ENCODE data around the gene RPL19. TPM values are rescaled to one million over a fixed set of nuclear protein-coding genes. Genes with fewer than 3 reads are reported as not detected.

Gene RPL19
- total RNA-seq, 8 experiments from 2014 or later = 2,038 to 3,335 (median 2,760) TPM

- ATAC-seq (replicated peaks in 6 of 8) = peak; percentile 55 to 90 (median 83)
- in situ Hi-C loops (cut with MboI; ENCODE audit: low pct_unique_long_range_greater_than_20kb in 2 of 9, low sequenced_read_pairs in 9 of 9, unreplicated experiment in 9 of 9) = loop anchor here in 1 of 9 experiments (25.0 kb wide), 1 partner anchor 245 kb away; no protein-coding TSS in a partner anchor
- H3K27ac ChIP-seq = peak overlapping the region; percentile 64 to 70
Measured at GRCh38 chr17:39231591-39232551, 31.8 kb downstream of the RPL19 start.

GRCh38 chr17:39235555-39236449, 35.7 kb downstream of the RPL19 start:
- Histone ChIP-seq H3K27ac (no peak overlapping the region), H3K4me1 (replicated peaks in 1 of 2) (peaks cover 16% of the 10 kb centered on the region in 2 donors), H3K4me3 (no peak overlapping the region)
- ATAC-seq (replicated peaks in 6 of 8) = peak in 4 of 8 experiments; percentile 11 to 86 (median 70)
- WGBS, 10 experiments = 8 to 70% (median 27%) methylated on average over 2 to 12 of the region's 18 CpGs
- in situ Hi-C loops (cut with MboI; ENCODE audit: low pct_unique_long_range_greater_than_20kb in 2 of 9, low sequenced_read_pairs in 9 of 9, unreplicated experiment in 9 of 9) = loop anchor here in 1 of 9 experiments (25.0 kb wide), 1 partner anchor 249 kb away; no protein-coding TSS in a partner anchor

More at GRCh38 chr17:39231591-39232551, 31.8 kb downstream of the RPL19 start:
- Histone ChIP-seq H3K4me1 (replicated peaks in 1 of 2) (peaks cover 19 to 26% of the 10 kb centered on the region in 2 donors), H3K4me3 (peak overlapping the region in 1 of 5 donors; percentile 0)
- WGBS, 10 experiments = 0 to 100% (median 7%) methylated on average over 1 to 9 of the region's 22 CpGs; no CpG with 5 or more reads in 4 of the 10 experiments

GRCh38 chr17:39236450-39236927, 36.4 kb downstream of the RPL19 start:
- in situ Hi-C loops (cut with MboI; ENCODE audit: low pct_unique_long_range_greater_than_20kb in 2 of 9, low sequenced_read_pairs in 9 of 9, unreplicated experiment in 9 of 9) = loop anchor here in 1 of 9 experiments (25.0 kb wide), 1 partner anchor 249 kb away; no protein-coding TSS in a partner anchor
- Histone ChIP-seq H3K4me3 (no peak overlapping the region), H3K4me1 (replicated peaks in 1 of 2) (peaks cover 9% of the 10 kb centered on the region in 2 donors), H3K27ac (no peak overlapping the region)
- ATAC-seq (replicated peaks in 6 of 8) = no peak
- WGBS, 10 experiments = 40 to 60% methylated on average over 1 to 2 of the region's 5 CpGs; no CpG with 5 or more reads in 8 of the 10 experiments

GRCh38 chr17:39236981-39237441, 36.9 kb downstream of the RPL19 start:
- in situ Hi-C loops (cut with MboI; ENCODE audit: low pct_unique_long_range_greater_than_20kb in 2 of 9, low sequenced_read_pairs in 9 of 9, unreplicated experiment in 9 of 9) = loop anchor here in 1 of 9 experiments (25.0 kb wide), 1 partner anchor 250 kb away; no protein-coding TSS in a partner anchor
- ATAC-seq (replicated peaks in 6 of 8) = peak in 2 of 8 experiments; percentile 6 to 7
- Histone ChIP-seq H3K4me1 (replicated peaks in 1 of 2) (peaks cover 4% of the 10 kb centered on the region in 2 donors), H3K27ac (no peak overlapping the region), H3K4me3 (no peak overlapping the region)
- WGBS, 10 experiments = 77% methylated on average over 4 of the region's 6 CpGs; no CpG with 5 or more reads in 9 of the 10 experiments

GRCh38 chr17:39237586-39237985, 37.5 kb downstream of the RPL19 start:
- Histone ChIP-seq H3K4me3 (no peak overlapping the region), H3K4me1 (replicated peaks in 1 of 2) (no peaks in the 10 kb centered on the region), H3K27ac (no peak overlapping the region)
- peak in 2 of 8 experiments; percentile 13 to 16 for ATAC-seq (replicated peaks in 6 of 8)
- in situ Hi-C loops (cut with MboI; ENCODE audit: low pct_unique_long_range_greater_than_20kb in 2 of 9, low sequenced_read_pairs in 9 of 9, unreplicated experiment in 9 of 9) = loop anchor here in 1 of 9 experiments (25.0 kb wide), 1 partner anchor 250 kb away; no protein-coding TSS in a partner anchor
- WGBS, 10 experiments = 70 to 86% (median 77%) methylated on average over 1 to 4 of the region's 7 CpGs; no CpG with 5 or more reads in 6 of the 10 experiments

- ATAC-seq (replicated peaks in 6 of 8) = no peak
Measured at GRCh38 chr17:39238311-39238972, 38.4 kb downstream of the RPL19 start.

GRCh38 chr17:39239640-39240314, 39.7 kb downstream of the RPL19 start:
- H3K4me1 ChIP-seq (replicated peaks in 1 of 2) = peaks cover 4 to 8% of the 10 kb centered on the region in 2 donors
- ATAC-seq (replicated peaks in 6 of 8) = peak in 7 of 8 experiments; percentile 8 to 57 (median 36)
- in situ Hi-C loops (cut with MboI; ENCODE audit: low pct_unique_long_range_greater_than_20kb in 2 of 9, low sequenced_read_pairs in 9 of 9, unreplicated experiment in 9 of 9) = loop anchor here in 3 of 9 experiments (10.0 to 25.0 kb wide), 2 partner anchors 252 to 255 kb away; no protein-coding TSS in a partner anchor
- no peak overlapping the region for H3K27ac ChIP-seq
- 0 to 67% (median 14%) methylated on average over 1 to 2 of the region's 16 CpGs; no CpG with 5 or more reads in 4 of the 10 experiments for WGBS, 10 experiments
- H3K4me3 ChIP-seq = no peak overlapping the region

More at GRCh38 chr17:39238311-39238972, 38.4 kb downstream of the RPL19 start:
- WGBS, 10 experiments = 24 to 88% (median 56%) methylated on average over 3 to 6 of the region's 15 CpGs; no CpG with 5 or more reads in 3 of the 10 experiments
- no peak overlapping the region for H3K27ac ChIP-seq
- no peaks in the 10 kb centered on the region for H3K4me1 ChIP-seq (replicated peaks in 1 of 2)
- in situ Hi-C loops (cut with MboI; ENCODE audit: low pct_unique_long_range_greater_than_20kb in 2 of 9, low sequenced_read_pairs in 9 of 9, unreplicated experiment in 9 of 9) = loop anchor here in 1 of 9 experiments (25.0 kb wide), 1 partner anchor 251 kb away; no protein-coding TSS in a partner anchor
- H3K4me3 ChIP-seq = no peak overlapping the region

- no peak overlapping the region for H3K27ac ChIP-seq
- no peak overlapping the region for H3K4me3 ChIP-seq
- in situ Hi-C loops (cut with MboI; ENCODE audit: low pct_unique_long_range_greater_than_20kb in 2 of 9, low sequenced_read_pairs in 9 of 9, unreplicated experiment in 9 of 9) = loop anchor here in 3 of 9 experiments (10.0 to 25.0 kb wide), 2 partner anchors 253 to 256 kb away; no protein-coding TSS in a partner anchor
- WGBS, 10 experiments = 13 to 100% (median 74%) methylated on average over 1 to 5 of the region's 5 CpGs; no CpG with 5 or more reads in 1 of the 10 experiments
- H3K4me1 ChIP-seq (replicated peaks in 1 of 2) = peaks cover 4 to 8% of the 10 kb centered on the region in 2 donors
- ATAC-seq (replicated peaks in 6 of 8) = no peak
Measured at GRCh38 chr17:39240631-39241030, 40.5 kb downstream of the RPL19 start.

GRCh38 chr17:39243155-39243554, 43.1 kb downstream of the RPL19 start:
- in situ Hi-C loops (cut with MboI; ENCODE audit: low pct_unique_long_range_greater_than_20kb in 2 of 9, low sequenced_read_pairs in 9 of 9, unreplicated experiment in 9 of 9) = loop anchor here in 3 of 9 experiments (10.0 to 25.0 kb wide), 2 partner anchors 256 to 258 kb away; no protein-coding TSS in a partner anchor
- peaks cover 4 to 8% of the 10 kb centered on the region in 2 donors for H3K4me1 ChIP-seq (replicated peaks in 1 of 2)
- WGBS, 10 experiments = 90 to 100% methylated on average over 1 to 2 of the region's 8 CpGs; no CpG with 5 or more reads in 8 of the 10 experiments
- no peak for ATAC-seq (replicated peaks in 6 of 8)
- H3K4me3 ChIP-seq = no peak overlapping the region
- H3K27ac ChIP-seq = no peak overlapping the region

- Histone ChIP-seq H3K27ac (no peak overlapping the region), H3K4me3 (no peak overlapping the region), H3K4me1 (replicated peaks in 1 of 2) (peaks cover 4 to 8% of the 10 kb centered on the region in 2 donors)
- in situ Hi-C loops (cut with MboI; ENCODE audit: low pct_unique_long_range_greater_than_20kb in 2 of 9, low sequenced_read_pairs in 9 of 9, unreplicated experiment in 9 of 9) = loop anchor here in 3 of 9 experiments (10.0 to 25.0 kb wide), 2 partner anchors 257 to 259 kb away; no protein-coding TSS in a partner anchor
- WGBS, 10 experiments = 14 to 90% (median 62%) methylated on average over 1 to 6 of the region's 11 CpGs; no CpG with 5 or more reads in 6 of the 10 experiments
- ATAC-seq (replicated peaks in 6 of 8) = peak in 6 of 8 experiments; percentile 5 to 46 (median 35)
Measured at GRCh38 chr17:39244016-39244599, 44.0 kb downstream of the RPL19 start.
